ENCODE results near the gene MED25. TPM values are rescaled to one million over a fixed set of nuclear protein-coding genes. Genes with fewer than 3 reads are reported as not detected.

Gene MED25
- total and polyA plus RNA-seq, 9 of the 15 experiments (the other 6 are each of a cell fraction or from before 2014, with no cell fraction given): 4.1 to 93.9 (median 19.3) TPM

GRCh38 chr19:49866933-49867782, 49.1 kb downstream of the MED25 start, which contains the start of gene PNKP (continued):
- TF ChIP-seq NCOR1 (IDR thresholded peaks at IDR 0.05): no peak
- TF ChIP-seq ZBTB5 (IDR thresholded peaks at IDR 0.05): no peak
- peak; percentile 94 for TF ChIP-seq PHF20 (IDR thresholded peaks at IDR 0.05; ENCODE audit: partially characterized antibody)
- TF ChIP-seq ATF1 (CRISPR knock-in tag; IDR thresholded peaks at IDR 0.05): no peak
- TF ChIP-seq ATF1 (tag; IDR thresholded peaks at IDR 0.05): peak; percentile 96
- TF ChIP-seq YBX1 (IDR thresholded peaks at IDR 0.05): no peak
- TF ChIP-seq FOXA3 (CRISPR knock-in tag; conservative IDR thresholded peaks at IDR 0.05 in 1 of 2, IDR thresholded peaks at IDR 0.05 in 1 of 2): 0 out of 4 replicates have a peak, but pooled peaks of 1 of the 2 experiments have one; percentile 11
- TF ChIP-seq RAD51 (IDR thresholded peaks at IDR 0.05; ENCODE audit: borderline replicate concordance, low read depth): no peak
- TF ChIP-seq ZBTB7A (IDR thresholded peaks at IDR 0.05; ENCODE audit: borderline replicate concordance, control insufficient read depth, low read depth, low read length): peak; percentile 92
- peak; percentile 83 for TF ChIP-seq CREB1 (IDR thresholded peaks at IDR 0.05)
- TF ChIP-seq CREB1 (CRISPR knock-in tag; IDR thresholded peaks at IDR 0.05): peak; percentile 81
- TF ChIP-seq PPARD (CRISPR knock-in tag; IDR thresholded peaks at IDR 0.05): no peak
- TF ChIP-seq, protein P1, sequence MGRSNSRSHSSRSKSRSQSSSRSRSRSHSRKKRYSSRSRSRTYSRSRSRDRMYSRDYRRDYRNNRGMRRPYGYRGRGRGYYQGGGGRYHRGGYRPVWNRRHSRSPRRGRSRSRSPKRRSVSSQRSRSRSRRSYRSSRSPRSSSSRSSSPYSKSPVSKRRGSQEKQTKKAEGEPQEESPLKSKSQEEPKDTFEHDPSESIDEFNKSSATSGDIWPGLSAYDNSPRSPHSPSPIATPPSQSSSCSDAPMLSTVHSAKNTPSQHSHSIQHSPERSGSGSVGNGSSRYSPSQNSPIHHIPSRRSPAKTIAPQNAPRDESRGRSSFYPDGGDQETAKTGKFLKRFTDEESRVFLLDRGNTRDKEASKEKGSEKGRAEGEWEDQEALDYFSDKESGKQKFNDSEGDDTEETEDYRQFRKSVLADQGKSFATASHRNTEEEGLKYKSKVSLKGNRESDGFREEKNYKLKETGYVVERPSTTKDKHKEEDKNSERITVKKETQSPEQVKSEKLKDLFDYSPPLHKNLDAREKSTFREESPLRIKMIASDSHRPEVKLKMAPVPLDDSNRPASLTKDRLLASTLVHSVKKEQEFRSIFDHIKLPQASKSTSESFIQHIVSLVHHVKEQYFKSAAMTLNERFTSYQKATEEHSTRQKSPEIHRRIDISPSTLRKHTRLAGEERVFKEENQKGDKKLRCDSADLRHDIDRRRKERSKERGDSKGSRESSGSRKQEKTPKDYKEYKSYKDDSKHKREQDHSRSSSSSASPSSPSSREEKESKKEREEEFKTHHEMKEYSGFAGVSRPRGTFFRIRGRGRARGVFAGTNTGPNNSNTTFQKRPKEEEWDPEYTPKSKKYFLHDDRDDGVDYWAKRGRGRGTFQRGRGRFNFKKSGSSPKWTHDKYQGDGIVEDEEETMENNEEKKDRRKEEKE (IDR thresholded peaks at IDR 0.05; ENCODE audit: borderline replicate concordance in 1 of 2, control insufficient read depth in 1 of 2, low read depth in 2 of 2, low read length in 1 of 2): 0 out of 4 replicates have a peak, but pooled peaks of 1 of the 2 experiments have one; percentile 50
- no peak for TF ChIP-seq MED1 (CRISPR knock-in tag; IDR thresholded peaks at IDR 0.05; ENCODE audit: borderline replicate concordance)
- TF ChIP-seq IRF9 (tag; IDR thresholded peaks at IDR 0.05): no peak
- no peak; a peak in 1 of 4 replicates for TF ChIP-seq NONO (IDR thresholded peaks at IDR 0.05; ENCODE audit: low read depth in 2 of 2, low read length in 1 of 2)
- TF ChIP-seq TCF3 (CRISPR knock-in tag; IDR thresholded peaks at IDR 0.05): 0 out of 2 replicates have a peak, but pooled peaks have one; percentile 14
- no peak for TF ChIP-seq ZBED1 (IDR thresholded peaks at IDR 0.05)
- peak; percentile 93 for TF ChIP-seq SIN3B (IDR thresholded peaks at IDR 0.05; ENCODE audit: low read depth)
- TF ChIP-seq, protein P2, sequence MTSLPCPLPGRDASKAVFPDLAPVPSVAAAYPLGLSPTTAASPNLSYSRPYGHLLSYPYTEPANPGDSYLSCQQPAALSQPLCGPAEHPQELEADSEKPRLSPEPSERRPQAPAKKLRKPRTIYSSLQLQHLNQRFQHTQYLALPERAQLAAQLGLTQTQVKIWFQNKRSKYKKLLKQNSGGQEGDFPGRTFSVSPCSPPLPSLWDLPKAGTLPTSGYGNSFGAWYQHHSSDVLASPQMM (CRISPR knock-in tag; IDR thresholded peaks at IDR 0.05): no peak
- no peak for TF ChIP-seq GATAD2B (IDR thresholded peaks at IDR 0.05; ENCODE audit: borderline replicate concordance)

Measured in K562 (cell line).